A549 (cell line): Measurements from ENCODE around the gene MPRIP. TPM values are rescaled to one million over a fixed set of nuclear protein-coding genes. Genes with fewer than 3 reads are reported as not detected.

ENCODE experiments used
- ATAC-seq, 2 experiments: fragments of 200-7000 bp in 1 of 2; fragments of >200 bp in 1 of 2; cut with Nextera tagmentation in 1 of 2; cut with Tn5 transposase in 1 of 2; 3 replicates each; pipeline versions ENCODE4 v1.8.0 to v1.9.1; 2018 to 2020; ENCODE audit warnings: mild to moderate bottlenecking in 1 of 2, moderate library complexity in 1 of 2
- CTCF ChIA-PET: fragments of 300-600 bp; sonication (Branson Sonifier 250); formaldehyde crosslinking; extraction: SDS; loops from one replicate; lab custom pipeline; 2021; ENCODE audit warnings: antibody characterized with exemption, inconsistent platforms; lab: Yijun Ruan, JAX
- POLR2A ChIA-PET: fragments of 350-600 bp; formaldehyde crosslinking; extraction: SDS; loops from one replicate; lab custom pipeline; 2021; ENCODE audit warnings: antibody characterized with exemption, inconsistent platforms; lab: Yijun Ruan, JAX
- DNase-seq, 2 experiments: peaks; one replicate each; pipeline versions ENCODE4 v3.0.0 to v3.0.0-alpha.2; 2011 to 2016; ENCODE audit warnings: low read depth in 1 of 2, low spot score in 1 of 2
- FAIRE-seq: peaks from 2 replicates; lab custom pipeline; 2011; peaks lifted over from hg19 to GRCh38; lab: Jason Lieb, UNC
- H3K27ac ChIP-seq, 2 experiments: fragments of >200 bp; sonication (Bioruptor Twin); formaldehyde crosslinking; 3 replicates each; pipeline ENCODE4 v1.5.1; 2016 to 2017
- H3K4me1 ChIP-seq: fragments of >200 bp; sonication (Bioruptor Twin); formaldehyde crosslinking; 3 replicates; pipeline ENCODE4 v1.6.1; 2016
- H3K4me2 ChIP-seq: fragments of >200 bp; sonication (Bioruptor Twin); formaldehyde crosslinking; 3 replicates; pipeline ENCODE4 v1.6.1; 2016
- H3K4me3 ChIP-seq: fragments of >200 bp; sonication (Bioruptor Twin); formaldehyde crosslinking; 3 replicates; pipeline ENCODE4 v1.5.1; 2016
- H3K9me3 ChIP-seq: fragments of >200 bp; sonication (Bioruptor Twin); formaldehyde crosslinking; 3 replicates; pipeline ENCODE4 v1.6.1; 2016
- BHLHE40 ChIP-seq: IDR thresholded peaks from 2 replicates; pipeline ENCODE4 v1.6.1; 2012; ENCODE audit warnings: low read depth, low read length, inconsistent platforms
- CBX8 ChIP-seq: fragments of 200-600 bp; sonication (generic); IDR thresholded peaks from 2 replicates; pipeline ENCODE4 v1.6.1; 2016
- CEBPB ChIP-seq, 2 experiments: fragments of >200 bp in 1 of 2; sonication (Bioruptor Twin) in 1 of 2; formaldehyde crosslinking in 1 of 2; IDR thresholded peaks; 2 replicates each; pipeline ENCODE4 v1.6.1; 2012 to 2016
- CHD2 ChIP-seq: fragments of 150-350 bp; IDR thresholded peaks from 2 replicates; pipeline ENCODE4 v1.6.1; 2014; ENCODE audit warnings: low read length; ENCODE audit not compliant: partially characterized antibody
- EHMT2 ChIP-seq: fragments of 200-600 bp; sonication (generic); IDR thresholded peaks from 2 replicates; pipeline ENCODE4 v1.6.1; 2016; ENCODE audit warnings: antibody characterized with exemption, low read depth, mild to moderate bottlenecking, moderate library complexity
- GATA3 ChIP-seq: IDR thresholded peaks from 2 replicates; pipeline ENCODE4 v1.6.1; 2012; ENCODE audit warnings: borderline replicate concordance
- HDAC2 ChIP-seq: fragments of 200-600 bp; sonication (generic); IDR thresholded peaks from 2 replicates; pipeline ENCODE4 v1.6.1; 2016
- HES2 ChIP-seq: fragments of >200 bp; sonication (Bioruptor Twin); formaldehyde crosslinking; IDR thresholded peaks from 2 replicates; pipeline ENCODE4 v1.6.1; 2016
- HEYL ChIP-seq: fragments of 250-450 bp; sonication (Bioruptor Pico); IDR thresholded peaks from 2 replicates; pipeline ENCODE4 v1.8.0; 2021; ENCODE audit warnings: mild to moderate bottlenecking, moderate library complexity
- HOXA7 ChIP-seq: fragments of 250-450 bp; sonication (Bioruptor Pico); IDR thresholded peaks from 2 replicates; pipeline ENCODE4 v1.5.0; 2020; ENCODE audit warnings: mild to moderate bottlenecking, moderate library complexity
- HOXB13 ChIP-seq: fragments of 250-450 bp; sonication (Bioruptor Pico); IDR thresholded peaks from 2 replicates; pipeline ENCODE4 v1.5.0; 2020; ENCODE audit warnings: low read depth, mild to moderate bottlenecking, moderate library complexity
- JUN ChIP-seq, 2 experiments: fragments of >200 bp; sonication (Bioruptor Twin); formaldehyde crosslinking; IDR thresholded peaks; 2 replicates in 1 of 2; 3 replicates in 1 of 2; pipeline ENCODE4 v1.6.1; 2016 to 2017
- JUNB ChIP-seq: fragments of >200 bp; sonication (Bioruptor Twin); formaldehyde crosslinking; IDR thresholded peaks from 2 replicates; pipeline ENCODE4 v1.6.1; 2016
- KDM1A ChIP-seq: fragments of 200-600 bp; sonication (generic); IDR thresholded peaks from 2 replicates; pipeline ENCODE4 v1.6.1; 2016; ENCODE audit warnings: low read depth, mild to moderate bottlenecking
- KDM5A ChIP-seq: fragments of 200-600 bp; sonication (generic); IDR thresholded peaks from 2 replicates; pipeline ENCODE4 v1.6.1; 2016; ENCODE audit warnings: antibody characterized with exemption, mild to moderate bottlenecking
- MAFK ChIP-seq: fragments of 450-650 bp; IDR thresholded peaks from 2 replicates; pipeline ENCODE4 v1.6.1; 2014; ENCODE audit not compliant: partially characterized antibody
- NFE2L2 ChIP-seq: fragments of 150-350 bp; conservative IDR thresholded peaks from 2 replicates; pipeline ENCODE4 v1.6.1; 2014; ENCODE audit warnings: low read length
- POLR2A ChIP-seq: IDR thresholded peaks from 2 replicates; pipeline ENCODE4 v1.6.1; 2012; ENCODE audit warnings: mild to moderate bottlenecking, low read length
- POLR2AphosphoS2 ChIP-seq: conservative IDR thresholded peaks from 2 replicates; pipeline ENCODE4 v1.6.1; 2012; ENCODE audit warnings: low read length, improper control_type of control experiment, inconsistent platforms
- RARB ChIP-seq: fragments of 250-450 bp; sonication (Bioruptor Pico); IDR thresholded peaks from 2 replicates; pipeline ENCODE4 v1.8.0; 2021; ENCODE audit warnings: mild to moderate bottlenecking, moderate library complexity
- RCOR1 ChIP-seq: fragments of 150-350 bp; IDR thresholded peaks from 2 replicates; pipeline ENCODE4 v1.6.1; 2014; ENCODE audit warnings: antibody characterized with exemption, low read length, low read depth
- RFX5 ChIP-seq: fragments of 450-650 bp; IDR thresholded peaks from 2 replicates; pipeline ENCODE4 v1.7.1; 2014; ENCODE audit warnings: antibody characterized with exemption, mild to moderate bottlenecking, moderate library complexity
- SREBF2 ChIP-seq: fragments of 450-650 bp; IDR thresholded peaks from 2 replicates; pipeline ENCODE4 v1.6.1; 2014; ENCODE audit warnings: mild to moderate bottlenecking, moderate library complexity
- TP53 ChIP-seq: fragments of 250-450 bp; sonication (Bioruptor Pico); IDR thresholded peaks from 2 replicates; pipeline ENCODE4 v1.5.0; 2021; ENCODE audit warnings: mild to moderate bottlenecking, moderate library complexity
- ZFP36 ChIP-seq: fragments of 450-650 bp; IDR thresholded peaks from 2 replicates; pipeline ENCODE4 v1.6.1; 2014; ENCODE audit warnings: borderline replicate concordance; ENCODE audit not compliant: partially characterized antibody
- WGBS: methylation state at CpG from one replicate; pipeline ENCODE4 v1.1.6; 2017; ENCODE audit errors: missing lambda C conversion rate; 5-methylcytosine and 5-hydroxymethylcytosine counted together
- polyA plus RNA-seq, 4 experiments: library from polyadenylated mRNA; depleted of rRNA in 3 of 4; stranded (reverse); fragments of >200 nt; fragmentation: RNase III in 1 of 4; extraction: RNeasy Plus Mini Kit Qiagen cat#74134 plus additional on column Dnase treatment in 1 of 4; gene quantifications; 2 replicates in 3 of 4; 3 replicates in 1 of 4; pipeline ENCODE4 v1.2.3, GENCODE V29; 2011 to 2017
- TF ChIP-seq, protein P1 (sequence below): IDR thresholded peaks from 2 replicates; pipeline ENCODE4 v1.6.1; 2012; ENCODE audit warnings: low read depth, borderline replicate concordance
- TF ChIP-seq, protein P2 (sequence below): fragments of 200-600 bp; sonication (generic); IDR thresholded peaks from 2 replicates; pipeline ENCODE4 v1.6.1; 2016; ENCODE audit warnings: antibody characterized with exemption, mild to moderate bottlenecking, moderate library complexity
- TF ChIP-seq, protein P3 (sequence below): fragments of 450-650 bp; IDR thresholded peaks from 2 replicates; pipeline ENCODE4 v1.6.1; 2014; ENCODE audit warnings: antibody characterized with exemption

The MPRIP gene
- polyA plus RNA-seq, 2 of the 4 experiments (the other 2 are of a cell fraction): 147 to 228 TPM

DNA sequence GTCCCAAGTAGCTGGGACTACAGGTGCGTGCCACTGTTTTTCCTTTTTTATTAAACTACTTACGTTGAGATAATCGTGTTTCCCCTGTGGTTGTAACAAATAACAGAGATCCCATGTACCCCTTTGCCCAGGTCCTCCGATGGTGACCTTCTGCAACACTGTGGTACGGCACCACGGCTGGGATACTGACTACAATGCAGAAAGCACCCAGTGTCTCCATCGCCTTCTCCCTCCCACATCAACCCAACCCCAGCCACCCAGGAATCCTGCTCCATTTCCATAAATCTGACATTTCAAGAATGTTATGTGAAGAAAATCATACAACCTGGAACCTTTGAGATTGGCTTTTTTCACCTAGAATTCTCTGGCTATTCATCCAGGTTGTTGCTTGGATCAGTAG is 22.1 kb downstream of the MPRIP start:
- 93% methylated on average over 7 of the region's 7 CpGs for WGBS
- no peak for FAIRE-seq
- ATAC-seq: no peak
- peak overlapping the region; percentile 19 for H3K4me2 ChIP-seq
- H3K9me3 ChIP-seq: no peaks in the 10 kb centered on the region
- ChIA-PET CTCF (interaction anchor here (1.2 kb wide), 1 partner anchor 36 kb away, joined by 5 read pairs; no protein-coding TSS in a partner anchor), POLR2A (no interaction called here)
- H3K4me1 ChIP-seq: peaks cover 90% of the 10 kb centered on the region
- H3K27ac ChIP-seq: peak overlapping the region; percentile 3 to 43; a peak in 3 of 6 replicates
- no peak overlapping the region for H3K4me3 ChIP-seq
- DNase-seq: no peak
- no peak for TF ChIP-seq RARB (CRISPR knock-in tag)
- TF ChIP-seq POLR2AphosphoS2: peak; percentile 56; the same call in 1 of the 2 replicates

GRCh38 chr17:17066021-17066420 is 23.8 kb downstream of the MPRIP start:
- DNase-seq (no peak), ATAC-seq (no peak), FAIRE-seq (no peak)
- no peak overlapping the region for H3K4me3 ChIP-seq
- H3K9me3 ChIP-seq: no peaks in the 10 kb centered on the region
- peak overlapping the region; percentile 52; the same call in 2 of the 3 replicates for H3K4me2 ChIP-seq
- CTCF ChIA-PET: interaction anchor here (1.3 kb wide), 1 partner anchor 13 kb away, joined by 3 read pairs; no protein-coding TSS in a partner anchor
- H3K4me1 ChIP-seq: peaks cover 90% of the 10 kb centered on the region
- POLR2A ChIA-PET: no interaction called here
- 95% methylated on average over 2 of the region's 2 CpGs for WGBS
- no peak for TF ChIP-seq ZFP36
- no peak for TF ChIP-seq HEYL (CRISPR knock-in tag)
- TF ChIP-seq NFE2L2: no peak
- TF ChIP-seq RCOR1: no peak
- no peak for TF ChIP-seq EHMT2
- TF ChIP-seq CHD2: no peak
- no peak for TF ChIP-seq HDAC2
- TF ChIP-seq HOXB13: no peak
- TF ChIP-seq, protein P1, sequence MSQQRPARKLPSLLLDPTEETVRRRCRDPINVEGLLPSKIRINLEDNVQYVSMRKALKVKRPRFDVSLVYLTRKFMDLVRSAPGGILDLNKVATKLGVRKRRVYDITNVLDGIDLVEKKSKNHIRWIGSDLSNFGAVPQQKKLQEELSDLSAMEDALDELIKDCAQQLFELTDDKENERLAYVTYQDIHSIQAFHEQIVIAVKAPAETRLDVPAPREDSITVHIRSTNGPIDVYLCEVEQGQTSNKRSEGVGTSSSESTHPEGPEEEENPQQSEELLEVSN: no peak
- no peak for TF ChIP-seq GATA3
- TF ChIP-seq MAFK: no peak
- TF ChIP-seq CBX8: no peak
- no peak for TF ChIP-seq JUNB
- no peak for TF ChIP-seq KDM1A
- TF ChIP-seq KDM5A: no peak
- no peak for TF ChIP-seq POLR2A
- no peak for TF ChIP-seq JUN (IDR thresholded peaks at IDR 0.05)
- no peak for TF ChIP-seq TP53
- TF ChIP-seq HES2: no peak
- peak overlapping the region; percentile 55 to 80; a peak in 1 of 6 replicates for H3K27ac ChIP-seq

DNA sequence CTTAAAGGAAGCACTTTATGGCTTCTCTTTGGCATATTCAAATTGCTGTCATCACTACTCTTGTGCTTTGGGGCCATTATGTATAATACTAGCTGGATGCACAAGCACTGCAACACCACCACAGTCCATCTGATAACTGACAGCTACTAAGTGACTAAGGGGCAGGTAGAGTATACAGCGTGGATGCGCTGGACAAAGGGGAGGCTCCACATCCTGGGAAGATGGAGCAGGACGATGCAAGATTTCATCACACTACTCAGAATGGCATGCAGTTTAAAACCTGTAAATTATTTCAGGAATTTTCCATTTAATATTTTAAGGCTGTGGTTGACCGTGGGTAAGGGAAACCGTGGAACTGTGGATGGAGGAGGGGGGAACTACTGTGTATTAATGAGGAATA is 25.0 kb downstream of the MPRIP start:
- Histone ChIP-seq H3K9me3 (no peaks in the 10 kb centered on the region), H3K27ac (peak overlapping the region; percentile 55 to 80), H3K4me3 (no peak overlapping the region), H3K4me1 (peaks cover 90% of the 10 kb centered on the region), H3K4me2 (peak overlapping the region; percentile 52)
- CTCF ChIA-PET: interaction anchor here (0.6 to 0.7 kb wide), 2 partner anchors 9 to 16 kb away, joined by 3 to 6 read pairs; no protein-coding TSS in a partner anchor
- DNase-seq: peak in 1 of 2 experiments; percentile 56
- POLR2A ChIA-PET: interaction anchor here (0.6 kb wide), 1 partner anchor 48 kb away, joined by 4 read pairs; no protein-coding TSS in a partner anchor
- TF ChIP-seq CEBPB (IDR thresholded peaks at IDR 0.05) (peak in 1 of 2 experiments; percentile 38; a peak in 2 of 4 replicates), JUNB (no peak)
- peak; percentile 65 for FAIRE-seq
- peak; percentile 39 to 58; a peak in 4 of 6 replicates for ATAC-seq
- whole genome bisulfite sequencing: 40% methylated on average over 5 of the region's 5 CpGs

- H3K4me2 ChIP-seq: 0 out of 3 replicates have a peak overlapping the region, but pooled peaks have one; percentile 41
- TF ChIP-seq, protein P2, sequence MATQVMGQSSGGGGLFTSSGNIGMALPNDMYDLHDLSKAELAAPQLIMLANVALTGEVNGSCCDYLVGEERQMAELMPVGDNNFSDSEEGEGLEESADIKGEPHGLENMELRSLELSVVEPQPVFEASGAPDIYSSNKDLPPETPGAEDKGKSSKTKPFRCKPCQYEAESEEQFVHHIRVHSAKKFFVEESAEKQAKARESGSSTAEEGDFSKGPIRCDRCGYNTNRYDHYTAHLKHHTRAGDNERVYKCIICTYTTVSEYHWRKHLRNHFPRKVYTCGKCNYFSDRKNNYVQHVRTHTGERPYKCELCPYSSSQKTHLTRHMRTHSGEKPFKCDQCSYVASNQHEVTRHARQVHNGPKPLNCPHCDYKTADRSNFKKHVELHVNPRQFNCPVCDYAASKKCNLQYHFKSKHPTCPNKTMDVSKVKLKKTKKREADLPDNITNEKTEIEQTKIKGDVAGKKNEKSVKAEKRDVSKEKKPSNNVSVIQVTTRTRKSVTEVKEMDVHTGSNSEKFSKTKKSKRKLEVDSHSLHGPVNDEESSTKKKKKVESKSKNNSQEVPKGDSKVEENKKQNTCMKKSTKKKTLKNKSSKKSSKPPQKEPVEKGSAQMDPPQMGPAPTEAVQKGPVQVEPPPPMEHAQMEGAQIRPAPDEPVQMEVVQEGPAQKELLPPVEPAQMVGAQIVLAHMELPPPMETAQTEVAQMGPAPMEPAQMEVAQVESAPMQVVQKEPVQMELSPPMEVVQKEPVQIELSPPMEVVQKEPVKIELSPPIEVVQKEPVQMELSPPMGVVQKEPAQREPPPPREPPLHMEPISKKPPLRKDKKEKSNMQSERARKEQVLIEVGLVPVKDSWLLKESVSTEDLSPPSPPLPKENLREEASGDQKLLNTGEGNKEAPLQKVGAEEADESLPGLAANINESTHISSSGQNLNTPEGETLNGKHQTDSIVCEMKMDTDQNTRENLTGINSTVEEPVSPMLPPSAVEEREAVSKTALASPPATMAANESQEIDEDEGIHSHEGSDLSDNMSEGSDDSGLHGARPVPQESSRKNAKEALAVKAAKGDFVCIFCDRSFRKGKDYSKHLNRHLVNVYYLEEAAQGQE: no peak
- TF ChIP-seq BHLHE40: no peak
- no peak for TF ChIP-seq KDM1A
- TF ChIP-seq TP53: no peak
- TF ChIP-seq JUN (IDR thresholded peaks at IDR 0.05): no peak
- no peak for TF ChIP-seq SREBF2
- no peak for TF ChIP-seq RFX5
- no peak for TF ChIP-seq RARB (CRISPR knock-in tag)
- no peak for TF ChIP-seq EHMT2
- TF ChIP-seq, protein P3, sequence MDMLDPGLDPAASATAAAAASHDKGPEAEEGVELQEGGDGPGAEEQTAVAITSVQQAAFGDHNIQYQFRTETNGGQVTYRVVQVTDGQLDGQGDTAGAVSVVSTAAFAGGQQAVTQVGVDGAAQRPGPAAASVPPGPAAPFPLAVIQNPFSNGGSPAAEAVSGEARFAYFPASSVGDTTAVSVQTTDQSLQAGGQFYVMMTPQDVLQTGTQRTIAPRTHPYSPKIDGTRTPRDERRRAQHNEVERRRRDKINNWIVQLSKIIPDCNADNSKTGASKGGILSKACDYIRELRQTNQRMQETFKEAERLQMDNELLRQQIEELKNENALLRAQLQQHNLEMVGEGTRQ: no peak
- TF ChIP-seq HOXA7 (CRISPR knock-in tag): no peak
- CTCF ChIA-PET: no interaction called here
- FAIRE-seq: peak; percentile 88
- ATAC-seq: no peak
- H3K4me3 ChIP-seq: no peak overlapping the region
- DNase-seq: no peak
- peaks cover 90% of the 10 kb centered on the region for H3K4me1 ChIP-seq
- no peak overlapping the region; a peak in 1 of 6 replicates for H3K27ac ChIP-seq
- POLR2A ChIA-PET: no interaction called here
- H3K9me3 ChIP-seq: no peaks in the 10 kb centered on the region
These were observed 27.6 kb downstream of the MPRIP start for GRCh38 chr17:17069849-17070248.
